HG03378 (cell line): Measurements from ENCODE around the gene CYP4F12.

ENCODE experiments used
- ATAC-seq: cut with Tn5 transposase; IDR thresholded peaks from one replicate; pipeline ENCODE4 v1.9.1; 2021; ENCODE audit warnings: mild to moderate bottlenecking, moderate library complexity; ENCODE audit not compliant: unreplicated experiment

CYP4F12 gene

GRCh38 chr19:15702534-15702930 lies 29.6 kb downstream of the CYP4F12 start:
- no peak for ATAC-seq

- ATAC-seq, result no peak
Measured at GRCh38 chr19:15714638-15715037, 41.8 kb downstream of the CYP4F12 start.

- ATAC-seq, result no peak
Measured at GRCh38 chr19:15715642-15716041, 42.8 kb downstream of the CYP4F12 start.

GRCh38 chr19:15717809-15718208 lies 44.9 kb downstream of the CYP4F12 start:
- no peak for ATAC-seq

- no peak for ATAC-seq
Measured at GRCh38 chr19:15721268-15721667, 48.4 kb downstream of the CYP4F12 start.

- ATAC-seq, result no peak
Measured at GRCh38 chr19:15722956-15723355, 50.1 kb downstream of the CYP4F12 start.

- no peak for ATAC-seq
Measured at GRCh38 chr19:15727724-15728123, 54.8 kb downstream of the CYP4F12 start, which contains the start of gene OR10H2. Gene OR10H2 (plus strand): TSS chr19:15728024. CDS start chr19:15728044, 20 bp downstream.

- no peak for ATAC-seq
Measured at GRCh38 chr19:15730538-15730937, 57.7 kb downstream of the CYP4F12 start.

- ATAC-seq, result no peak
Measured at GRCh38 chr19:15732388-15732787, 59.5 kb downstream of the CYP4F12 start.

GRCh38 chr19:15733895-15734294 lies 61.0 kb downstream of the CYP4F12 start:
- no peak for ATAC-seq

- ATAC-seq, result no peak
Measured at GRCh38 chr19:15737722-15738121, 64.8 kb downstream of the CYP4F12 start, which contains the start of gene OR10H3. Gene OR10H3 (plus strand): TSS chr19:15737985. CDS start chr19:15741393, 3,408 bp downstream.

- no peak for ATAC-seq
Measured at GRCh38 chr19:15740785-15741184, 67.9 kb downstream of the CYP4F12 start.
